Omental fat pad (tissue), 4 donors: ENCODE data around the gene KIRREL3. TPM values are rescaled to one million over a fixed set of nuclear protein-coding genes. Genes with fewer than 3 reads are reported as not detected.

Experiments used
- ATAC-seq: fragments of 150-250 bp; one replicate; pipeline ENCODE4 v1.9.1; 2016; ENCODE audit warnings: mild to moderate bottlenecking, moderate library complexity; ENCODE audit not compliant: low FRiP score
- DNase-seq: peaks from one replicate; pipeline ENCODE4 v3.0.0-alpha.2; 2019; ENCODE audit warnings: low spot score
- total RNA-seq, 4 donors: library from RNA; depleted of rRNA; stranded (reverse); fragments of >200 nt; gene quantifications; one replicate each; pipeline ENCODE4 v1.1.0, GENCODE V29; 2016
- TF ChIP-seq, protein P1 (sequence below), 3 donors: fragments of 450-650 bp; IDR thresholded peaks; one replicate each; pipeline ENCODE4 v1.5.1; 2016 to 2017; ENCODE audit warnings: antibody characterized with exemption in 3 of 3, mild to moderate bottlenecking in 3 of 3, moderate library complexity in 2 of 3

KIRREL3 gene
- total RNA-seq, 4 donors from 2014 or later, result 0.09 to 0.60 TPM; not detected in 2

DNA sequence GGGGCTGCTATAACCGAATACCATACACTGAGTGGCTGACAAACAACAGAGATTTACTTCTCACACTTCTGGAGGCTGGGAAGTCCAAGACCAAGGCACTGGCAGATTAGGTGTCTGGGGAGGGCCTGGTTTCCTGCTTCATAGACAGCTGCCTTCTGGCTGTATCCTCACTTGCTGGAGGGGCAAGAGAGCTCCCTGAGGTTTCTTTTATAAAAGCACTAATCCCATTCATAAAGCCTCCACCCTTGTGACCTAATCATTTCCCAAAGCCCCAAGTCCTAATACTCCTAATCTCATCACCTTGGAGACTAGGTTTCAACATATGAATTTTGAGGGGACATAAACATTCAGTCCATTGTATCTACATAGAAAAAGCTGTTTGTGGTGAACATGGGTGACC, 131.8 kb downstream of the KIRREL3 start:
- no peak for DNase-seq
- ATAC-seq, result no peak
- TF ChIP-seq, protein P1, sequence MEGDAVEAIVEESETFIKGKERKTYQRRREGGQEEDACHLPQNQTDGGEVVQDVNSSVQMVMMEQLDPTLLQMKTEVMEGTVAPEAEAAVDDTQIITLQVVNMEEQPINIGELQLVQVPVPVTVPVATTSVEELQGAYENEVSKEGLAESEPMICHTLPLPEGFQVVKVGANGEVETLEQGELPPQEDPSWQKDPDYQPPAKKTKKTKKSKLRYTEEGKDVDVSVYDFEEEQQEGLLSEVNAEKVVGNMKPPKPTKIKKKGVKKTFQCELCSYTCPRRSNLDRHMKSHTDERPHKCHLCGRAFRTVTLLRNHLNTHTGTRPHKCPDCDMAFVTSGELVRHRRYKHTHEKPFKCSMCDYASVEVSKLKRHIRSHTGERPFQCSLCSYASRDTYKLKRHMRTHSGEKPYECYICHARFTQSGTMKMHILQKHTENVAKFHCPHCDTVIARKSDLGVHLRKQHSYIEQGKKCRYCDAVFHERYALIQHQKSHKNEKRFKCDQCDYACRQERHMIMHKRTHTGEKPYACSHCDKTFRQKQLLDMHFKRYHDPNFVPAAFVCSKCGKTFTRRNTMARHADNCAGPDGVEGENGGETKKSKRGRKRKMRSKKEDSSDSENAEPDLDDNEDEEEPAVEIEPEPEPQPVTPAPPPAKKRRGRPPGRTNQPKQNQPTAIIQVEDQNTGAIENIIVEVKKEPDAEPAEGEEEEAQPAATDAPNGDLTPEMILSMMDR (IDR thresholded peaks at IDR 0.05), result no peak

- TF ChIP-seq, protein P1 (IDR thresholded peaks at IDR 0.05), result no peak
- no peak for ATAC-seq
- no peak for DNase-seq
Observed at GRCh38 chr11:126864934-126865333, 135.6 kb downstream of the KIRREL3 start.

DNA sequence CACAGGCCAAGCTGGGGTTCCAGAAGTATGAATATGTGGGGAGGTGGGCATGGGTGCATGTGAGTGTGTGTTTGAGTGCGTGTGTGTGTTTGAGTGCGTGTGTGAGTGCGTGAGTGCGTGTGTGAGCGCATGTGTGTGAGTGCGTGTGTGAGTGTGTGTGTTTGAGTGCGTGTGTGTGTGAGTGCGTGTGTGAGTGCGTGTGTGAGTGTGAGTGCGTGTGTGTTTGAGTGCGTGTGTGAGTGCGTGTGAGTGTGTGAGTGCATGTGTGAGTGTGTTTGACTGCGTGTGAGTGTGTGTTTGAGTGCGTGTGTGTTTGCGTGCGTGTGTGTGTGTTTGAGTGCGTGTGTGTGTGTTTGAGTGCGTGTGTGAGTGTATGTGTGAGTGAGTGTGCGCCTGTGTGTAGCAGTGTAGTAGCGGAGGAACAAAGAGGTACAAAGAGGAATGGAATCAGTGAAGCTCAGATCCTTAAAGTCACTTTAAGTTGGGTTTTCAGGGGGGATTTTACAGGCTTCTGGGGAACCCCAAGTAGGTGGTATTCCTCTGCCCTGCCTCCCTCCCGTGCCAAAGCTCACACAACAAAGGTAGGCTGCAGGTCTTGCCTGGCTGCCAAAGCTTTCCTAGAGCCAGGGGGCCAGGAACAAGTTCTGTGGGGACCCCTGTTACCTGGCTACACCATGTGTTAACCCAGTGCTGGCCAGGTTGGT, 137.1 kb downstream of the KIRREL3 start:
- no peak for DNase-seq

GRCh38 chr11:126862664-126863243, 137.8 kb downstream of the KIRREL3 start:
- no peak for ATAC-seq
- TF ChIP-seq, protein P1 (IDR thresholded peaks at IDR 0.05), result no peak
- DNase-seq, result no peak

More for the DNA sequence above, 137.1 kb downstream of the KIRREL3 start:
- TF ChIP-seq, protein P1 (IDR thresholded peaks at IDR 0.05), result no peak
- ATAC-seq, result no peak

- TF ChIP-seq, protein P1 (IDR thresholded peaks at IDR 0.05), result no peak
Observed at GRCh38 chr11:126861796-126862459, 138.6 kb downstream of the KIRREL3 start.

GRCh38 chr11:126857860-126858808, 142.4 kb downstream of the KIRREL3 start:
- TF ChIP-seq, protein P1 (IDR thresholded peaks at IDR 0.05), result no peak
- ATAC-seq (no peak), DNase-seq (no peak)

More at GRCh38 chr11:126861796-126862459, 138.6 kb downstream of the KIRREL3 start:
- no peak for ATAC-seq
- DNase-seq, result no peak
